ENCODE measurements around the gene ATG101.

DNA sequence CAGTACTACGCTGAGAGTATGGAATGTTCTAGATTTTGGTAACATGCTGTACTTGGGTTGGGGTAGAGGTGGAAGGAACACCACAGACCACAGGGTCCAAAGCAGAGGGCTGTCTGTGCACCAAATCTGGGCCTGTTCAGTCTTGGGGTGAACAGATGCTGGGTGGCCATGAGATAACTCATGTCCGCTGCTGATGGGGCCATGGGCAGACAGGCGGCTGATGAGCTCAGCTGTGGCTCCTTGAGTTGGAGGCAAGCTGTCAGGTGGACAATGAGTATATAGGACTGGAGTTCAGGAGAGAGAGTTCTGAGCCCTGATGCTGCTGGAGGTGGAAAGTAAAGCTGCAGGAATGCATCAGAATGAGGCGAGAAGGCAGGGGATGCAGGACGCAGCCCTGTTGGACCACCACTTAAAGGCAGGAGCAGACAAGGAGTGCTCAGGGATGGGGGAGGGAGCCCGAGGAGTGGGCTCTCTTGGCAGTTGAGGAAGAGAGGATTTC, 16.0 kb downstream of the ATG101 start:
- TF ChIP-seq, protein P1, sequence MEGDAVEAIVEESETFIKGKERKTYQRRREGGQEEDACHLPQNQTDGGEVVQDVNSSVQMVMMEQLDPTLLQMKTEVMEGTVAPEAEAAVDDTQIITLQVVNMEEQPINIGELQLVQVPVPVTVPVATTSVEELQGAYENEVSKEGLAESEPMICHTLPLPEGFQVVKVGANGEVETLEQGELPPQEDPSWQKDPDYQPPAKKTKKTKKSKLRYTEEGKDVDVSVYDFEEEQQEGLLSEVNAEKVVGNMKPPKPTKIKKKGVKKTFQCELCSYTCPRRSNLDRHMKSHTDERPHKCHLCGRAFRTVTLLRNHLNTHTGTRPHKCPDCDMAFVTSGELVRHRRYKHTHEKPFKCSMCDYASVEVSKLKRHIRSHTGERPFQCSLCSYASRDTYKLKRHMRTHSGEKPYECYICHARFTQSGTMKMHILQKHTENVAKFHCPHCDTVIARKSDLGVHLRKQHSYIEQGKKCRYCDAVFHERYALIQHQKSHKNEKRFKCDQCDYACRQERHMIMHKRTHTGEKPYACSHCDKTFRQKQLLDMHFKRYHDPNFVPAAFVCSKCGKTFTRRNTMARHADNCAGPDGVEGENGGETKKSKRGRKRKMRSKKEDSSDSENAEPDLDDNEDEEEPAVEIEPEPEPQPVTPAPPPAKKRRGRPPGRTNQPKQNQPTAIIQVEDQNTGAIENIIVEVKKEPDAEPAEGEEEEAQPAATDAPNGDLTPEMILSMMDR (IDR thresholded peaks at IDR 0.05; ENCODE audit: control extremely low read depth in 1 of 3, insufficient read depth in 1 of 3, low read depth in 1 of 3, low read length in 3 of 3): no peak
- TF ChIP-seq, protein P2, sequence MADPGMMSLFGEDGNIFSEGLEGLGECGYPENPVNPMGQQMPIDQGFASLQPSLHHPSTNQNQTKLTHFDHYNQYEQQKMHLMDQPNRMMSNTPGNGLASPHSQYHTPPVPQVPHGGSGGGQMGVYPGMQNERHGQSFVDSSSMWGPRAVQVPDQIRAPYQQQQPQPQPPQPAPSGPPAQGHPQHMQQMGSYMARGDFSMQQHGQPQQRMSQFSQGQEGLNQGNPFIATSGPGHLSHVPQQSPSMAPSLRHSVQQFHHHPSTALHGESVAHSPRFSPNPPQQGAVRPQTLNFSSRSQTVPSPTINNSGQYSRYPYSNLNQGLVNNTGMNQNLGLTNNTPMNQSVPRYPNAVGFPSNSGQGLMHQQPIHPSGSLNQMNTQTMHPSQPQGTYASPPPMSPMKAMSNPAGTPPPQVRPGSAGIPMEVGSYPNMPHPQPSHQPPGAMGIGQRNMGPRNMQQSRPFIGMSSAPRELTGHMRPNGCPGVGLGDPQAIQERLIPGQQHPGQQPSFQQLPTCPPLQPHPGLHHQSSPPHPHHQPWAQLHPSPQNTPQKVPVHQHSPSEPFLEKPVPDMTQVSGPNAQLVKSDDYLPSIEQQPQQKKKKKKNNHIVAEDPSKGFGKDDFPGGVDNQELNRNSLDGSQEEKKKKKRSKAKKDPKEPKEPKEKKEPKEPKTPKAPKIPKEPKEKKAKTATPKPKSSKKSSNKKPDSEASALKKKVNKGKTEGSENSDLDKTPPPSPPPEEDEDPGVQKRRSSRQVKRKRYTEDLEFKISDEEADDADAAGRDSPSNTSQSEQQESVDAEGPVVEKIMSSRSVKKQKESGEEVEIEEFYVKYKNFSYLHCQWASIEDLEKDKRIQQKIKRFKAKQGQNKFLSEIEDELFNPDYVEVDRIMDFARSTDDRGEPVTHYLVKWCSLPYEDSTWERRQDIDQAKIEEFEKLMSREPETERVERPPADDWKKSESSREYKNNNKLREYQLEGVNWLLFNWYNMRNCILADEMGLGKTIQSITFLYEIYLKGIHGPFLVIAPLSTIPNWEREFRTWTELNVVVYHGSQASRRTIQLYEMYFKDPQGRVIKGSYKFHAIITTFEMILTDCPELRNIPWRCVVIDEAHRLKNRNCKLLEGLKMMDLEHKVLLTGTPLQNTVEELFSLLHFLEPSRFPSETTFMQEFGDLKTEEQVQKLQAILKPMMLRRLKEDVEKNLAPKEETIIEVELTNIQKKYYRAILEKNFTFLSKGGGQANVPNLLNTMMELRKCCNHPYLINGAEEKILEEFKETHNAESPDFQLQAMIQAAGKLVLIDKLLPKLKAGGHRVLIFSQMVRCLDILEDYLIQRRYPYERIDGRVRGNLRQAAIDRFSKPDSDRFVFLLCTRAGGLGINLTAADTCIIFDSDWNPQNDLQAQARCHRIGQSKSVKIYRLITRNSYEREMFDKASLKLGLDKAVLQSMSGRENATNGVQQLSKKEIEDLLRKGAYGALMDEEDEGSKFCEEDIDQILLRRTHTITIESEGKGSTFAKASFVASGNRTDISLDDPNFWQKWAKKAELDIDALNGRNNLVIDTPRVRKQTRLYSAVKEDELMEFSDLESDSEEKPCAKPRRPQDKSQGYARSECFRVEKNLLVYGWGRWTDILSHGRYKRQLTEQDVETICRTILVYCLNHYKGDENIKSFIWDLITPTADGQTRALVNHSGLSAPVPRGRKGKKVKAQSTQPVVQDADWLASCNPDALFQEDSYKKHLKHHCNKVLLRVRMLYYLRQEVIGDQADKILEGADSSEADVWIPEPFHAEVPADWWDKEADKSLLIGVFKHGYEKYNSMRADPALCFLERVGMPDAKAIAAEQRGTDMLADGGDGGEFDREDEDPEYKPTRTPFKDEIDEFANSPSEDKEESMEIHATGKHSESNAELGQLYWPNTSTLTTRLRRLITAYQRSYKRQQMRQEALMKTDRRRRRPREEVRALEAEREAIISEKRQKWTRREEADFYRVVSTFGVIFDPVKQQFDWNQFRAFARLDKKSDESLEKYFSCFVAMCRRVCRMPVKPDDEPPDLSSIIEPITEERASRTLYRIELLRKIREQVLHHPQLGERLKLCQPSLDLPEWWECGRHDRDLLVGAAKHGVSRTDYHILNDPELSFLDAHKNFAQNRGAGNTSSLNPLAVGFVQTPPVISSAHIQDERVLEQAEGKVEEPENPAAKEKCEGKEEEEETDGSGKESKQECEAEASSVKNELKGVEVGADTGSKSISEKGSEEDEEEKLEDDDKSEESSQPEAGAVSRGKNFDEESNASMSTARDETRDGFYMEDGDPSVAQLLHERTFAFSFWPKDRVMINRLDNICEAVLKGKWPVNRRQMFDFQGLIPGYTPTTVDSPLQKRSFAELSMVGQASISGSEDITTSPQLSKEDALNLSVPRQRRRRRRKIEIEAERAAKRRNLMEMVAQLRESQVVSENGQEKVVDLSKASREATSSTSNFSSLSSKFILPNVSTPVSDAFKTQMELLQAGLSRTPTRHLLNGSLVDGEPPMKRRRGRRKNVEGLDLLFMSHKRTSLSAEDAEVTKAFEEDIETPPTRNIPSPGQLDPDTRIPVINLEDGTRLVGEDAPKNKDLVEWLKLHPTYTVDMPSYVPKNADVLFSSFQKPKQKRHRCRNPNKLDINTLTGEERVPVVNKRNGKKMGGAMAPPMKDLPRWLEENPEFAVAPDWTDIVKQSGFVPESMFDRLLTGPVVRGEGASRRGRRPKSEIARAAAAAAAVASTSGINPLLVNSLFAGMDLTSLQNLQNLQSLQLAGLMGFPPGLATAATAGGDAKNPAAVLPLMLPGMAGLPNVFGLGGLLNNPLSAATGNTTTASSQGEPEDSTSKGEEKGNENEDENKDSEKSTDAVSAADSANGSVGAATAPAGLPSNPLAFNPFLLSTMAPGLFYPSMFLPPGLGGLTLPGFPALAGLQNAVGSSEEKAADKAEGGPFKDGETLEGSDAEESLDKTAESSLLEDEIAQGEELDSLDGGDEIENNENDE (IDR thresholded peaks at IDR 0.05; ENCODE audit: insufficient replicate concordance, low read length): no peak
- TF ChIP-seq RFX5 (IDR thresholded peaks at IDR 0.05; ENCODE audit: borderline replicate concordance, low read depth, low read length): no peak

Data from H1 (cell line).